IMR-90 (cell line): ENCODE data around the gene COL20A1. TPM values are rescaled to one million over a fixed set of nuclear protein-coding genes. Genes with fewer than 3 reads are reported as not detected.

ENCODE experiments used
- ATAC-seq: fragments of 200-7000 bp; cut with Tn5 transposase; 2 replicates; pipeline ENCODE4 v1.9.1; 2020; ENCODE audit warnings: low read depth, mild to moderate bottlenecking, moderate library complexity
- BruUV-seq: library from RNA; stranded (reverse); fragments of 400-500 nt; replicated peaks from 2 replicates; lab custom pipeline; 2021; lab: Mats Ljungman, UMichigan
- CTCF ChIA-PET: fragments of 300-600 bp; formaldehyde crosslinking; extraction: SDS; loops from one replicate; lab custom pipeline; 2021; ENCODE audit warnings: antibody characterized with exemption; lab: Yijun Ruan, JAX
- POLR2A ChIA-PET: fragments of 300-600 bp; sonication (Branson Sonifier 250); formaldehyde crosslinking; loops from one replicate; lab custom pipeline; 2022; ENCODE audit warnings: antibody characterized with exemption; ENCODE audit not compliant: unreplicated experiment; lab: Charles Lee
- DNase-seq: peaks from one replicate; pipeline ENCODE4 v3.0.0; 2013
- H2AFZ ChIP-seq: replicated peaks from 2 replicates; pipeline ENCODE3; 2013; ENCODE audit warnings: low read length, mild to moderate bottlenecking; ENCODE audit not compliant: poor library complexity
- H2AK5ac ChIP-seq: 2 replicates; pipeline ENCODE4 v1.6.1; 2013; ENCODE audit warnings: low read depth, low read length, inconsistent platforms
- H2AK9ac ChIP-seq: replicated peaks from 2 replicates; pipeline ENCODE3; 2013; ENCODE audit warnings: mild to moderate bottlenecking, low read depth, low read length, moderate library complexity; ENCODE audit not compliant: poor library complexity
- H2BK120ac ChIP-seq: 2 replicates; pipeline ENCODE4 v1.6.1; 2013; ENCODE audit warnings: low read depth, low read length, inconsistent platforms
- H2BK15ac ChIP-seq: 3 replicates; pipeline ENCODE4 v1.6.1; 2013; ENCODE audit warnings: low read depth, low read length, inconsistent platforms
- H2BK20ac ChIP-seq: 2 replicates; pipeline ENCODE4 v1.6.1; 2013; ENCODE audit warnings: low read depth, mild to moderate bottlenecking, inconsistent platforms, low read length, moderate library complexity
- H2BK5ac ChIP-seq: 2 replicates; pipeline ENCODE4 v1.6.1; 2013; ENCODE audit warnings: mild to moderate bottlenecking, low read depth, low read length, inconsistent platforms; ENCODE audit not compliant: poor library complexity, severe bottlenecking
- H3K14ac ChIP-seq: replicated peaks from 2 replicates; pipeline ENCODE4 v1.6.1; 2013; ENCODE audit warnings: low read depth, low read length, inconsistent platforms
- H3K18ac ChIP-seq: 2 replicates; pipeline ENCODE4 v1.6.1; 2013; ENCODE audit warnings: low read depth, low read length, control low read depth
- H3K23ac ChIP-seq: 2 replicates; pipeline ENCODE4 v1.6.1; 2013; ENCODE audit warnings: low read depth, low read length, inconsistent platforms
- H3K27ac ChIP-seq: 2 replicates; pipeline ENCODE4 v1.5.1; 2013; ENCODE audit warnings: mild to moderate bottlenecking, control low read depth, low read length; ENCODE audit not compliant: insufficient read depth
- H3K27me3 ChIP-seq: 2 replicates; pipeline ENCODE4 v1.6.1; 2013; ENCODE audit warnings: low read length; ENCODE audit not compliant: control insufficient read depth, insufficient read depth
- H3K36me3 ChIP-seq: 2 replicates; pipeline ENCODE4 v1.6.1; 2013; ENCODE audit warnings: low read length, mixed read lengths; ENCODE audit not compliant: control insufficient read depth, insufficient read depth
- H3K4ac ChIP-seq: 2 replicates; pipeline ENCODE4 v1.6.1; 2013; ENCODE audit warnings: low read depth, low read length, inconsistent platforms
- H3K4me1 ChIP-seq: 2 replicates; pipeline ENCODE4 v1.6.1; 2013; ENCODE audit warnings: low read length, mixed read lengths; ENCODE audit not compliant: control insufficient read depth, insufficient read depth
- H3K4me2 ChIP-seq: 2 replicates; pipeline ENCODE4 v1.6.1; 2013; ENCODE audit warnings: low read depth, mild to moderate bottlenecking, control low read depth, low read length, moderate library complexity
- H3K4me3 ChIP-seq: 2 replicates; pipeline ENCODE4 v1.5.1; 2013; ENCODE audit warnings: low read depth, mild to moderate bottlenecking, control low read depth, low read length, moderate library complexity; ENCODE audit not compliant: insufficient read depth
- H3K56ac ChIP-seq: 2 replicates; pipeline ENCODE4 v1.6.1; 2013; ENCODE audit warnings: low read length, inconsistent platforms; ENCODE audit not compliant: insufficient read depth; ENCODE audit errors: extremely low read depth
- H3K79me1 ChIP-seq, 2 experiments: 2 replicates each; pipeline ENCODE4 v1.6.1; 2013; ENCODE audit warnings: low read length in 2 of 2, inconsistent platforms in 1 of 2, low read depth in 1 of 2
- H3K9ac ChIP-seq: 2 replicates; pipeline ENCODE4 v1.6.1; 2013; ENCODE audit warnings: low read depth, low read length, control low read depth
- H3K9me1 ChIP-seq: 2 replicates; pipeline ENCODE4 v1.6.1; 2013; ENCODE audit warnings: low read length, inconsistent platforms; ENCODE audit not compliant: insufficient read depth
- H3K9me3 ChIP-seq: 2 replicates; pipeline ENCODE4 v1.6.1; 2013; ENCODE audit warnings: low read length; ENCODE audit not compliant: control insufficient read depth, insufficient read depth
- H4K20me1 ChIP-seq: 2 replicates; pipeline ENCODE4 v1.6.1; 2013; ENCODE audit warnings: low read length, inconsistent platforms; ENCODE audit not compliant: insufficient read depth
- H4K5ac ChIP-seq: 2 replicates; pipeline ENCODE4 v1.6.1; 2013; ENCODE audit warnings: mild to moderate bottlenecking, low read depth, low read length, control low read depth
- H4K8ac ChIP-seq, 2 experiments: 2 replicates each; pipeline ENCODE4 v1.6.1; 2013; ENCODE audit warnings: low read depth in 2 of 2, low read length in 2 of 2, control low read depth in 1 of 2, inconsistent platforms in 1 of 2
- H4K91ac ChIP-seq: 2 replicates; pipeline ENCODE4 v1.6.1; 2013; ENCODE audit warnings: low read depth, low read length, inconsistent platforms; ENCODE audit not compliant: insufficient read depth
- BHLHE40 ChIP-seq: fragments of 150-350 bp; IDR thresholded peaks from 2 replicates; pipeline ENCODE4 v1.6.1; 2016; ENCODE audit warnings: mild to moderate bottlenecking, low read depth, low read length
- CEBPB ChIP-seq: IDR thresholded peaks from 2 replicates; pipeline ENCODE4 v1.6.1; 2012; ENCODE audit warnings: low read depth, low read length, improper control_type of control experiment
- CHD1 ChIP-seq: IDR thresholded peaks from 2 replicates; pipeline ENCODE4 v1.6.1; 2012; ENCODE audit warnings: low read depth, low read length, improper control_type of control experiment
- FOS ChIP-seq: fragments of 150-350 bp; IDR thresholded peaks from 2 replicates; pipeline ENCODE4 v1.6.1; 2016; ENCODE audit warnings: low read depth, low read length
- MAFK ChIP-seq: IDR thresholded peaks from 2 replicates; pipeline ENCODE4 v1.6.1; 2012; ENCODE audit warnings: low read depth, low read length, improper control_type of control experiment
- MAZ ChIP-seq: IDR thresholded peaks from 2 replicates; pipeline ENCODE4 v1.6.1; 2012; ENCODE audit warnings: low read depth, mild to moderate bottlenecking, low read length, improper control_type of control experiment, moderate library complexity, borderline replicate concordance
- MXI1 ChIP-seq: IDR thresholded peaks from 2 replicates; pipeline ENCODE4 v1.6.1; 2012; ENCODE audit warnings: low read depth, mild to moderate bottlenecking, low read length, moderate library complexity, borderline replicate concordance
- NFE2L2 ChIP-seq: fragments of 150-350 bp; IDR thresholded peaks from 2 replicates; pipeline ENCODE4 v1.6.1; 2016; ENCODE audit warnings: low read depth, mild to moderate bottlenecking, low read length
- POLR2A ChIP-seq: IDR thresholded peaks from 2 replicates; pipeline ENCODE4 v1.6.1; 2012; ENCODE audit warnings: mild to moderate bottlenecking, low read depth, low read length
- RAD21 ChIP-seq: IDR thresholded peaks from 2 replicates; pipeline ENCODE4 v1.6.1; 2012; ENCODE audit warnings: low read length, improper control_type of control experiment
- RCOR1 ChIP-seq: IDR thresholded peaks from 2 replicates; pipeline ENCODE4 v1.6.1; 2012; ENCODE audit warnings: mild to moderate bottlenecking, low read length, improper control_type of control experiment; ENCODE audit not compliant: insufficient replicate concordance
- RFX5 ChIP-seq: IDR thresholded peaks from 2 replicates; pipeline ENCODE4 v1.8.0; 2012; ENCODE audit warnings: low read depth, mild to moderate bottlenecking, low read length, moderate library complexity
- SMC3 ChIP-seq: fragments of 150-350 bp; IDR thresholded peaks from 2 replicates; pipeline ENCODE4 v1.6.1; 2016; ENCODE audit warnings: low read depth, mild to moderate bottlenecking, antibody characterized with exemption, low read length, moderate library complexity
- USF2 ChIP-seq: fragments of 150-350 bp; IDR thresholded peaks from 2 replicates; pipeline ENCODE4 v1.6.1; 2017; ENCODE audit warnings: mild to moderate bottlenecking, antibody characterized with exemption, low read length, low read depth
- WGBS, 2 experiments: methylation state at CpG; one replicate each; pipeline versions ENCODE4 v1.1.5 to v1.1.7; 2013; ENCODE audit warnings: missing lambda C conversion rate in 2 of 2; ENCODE audit not compliant: insufficient read length in 1 of 2; ENCODE audit errors: extremely low coverage in 2 of 2; 5-methylcytosine and 5-hydroxymethylcytosine counted together
- dilution Hi-C: fragments of 300-500 bp; cut with HindIII; formaldehyde crosslinking; loops from one replicate; pipeline ENCODE4 v1.14.3; 2018; ENCODE audit warnings: low sequenced_read_pairs; ENCODE audit not compliant: unreplicated experiment
- in situ Hi-C: fragments of 300-500 bp; cut with MboI; formaldehyde crosslinking; loops from 3 replicates; pipeline ENCODE4 v1.14.3; 2019; ENCODE audit warnings: low sequenced_read_pairs, inconsistent platforms, mixed read lengths
- intact Hi-C: fragments of 100-400 bp; cut with micrococcal nuclease; formaldehyde crosslinking; loops from 2 replicates; pipeline ENCODE4 v1.10.0; 2022
- polyA plus RNA-seq, 3 experiments: library from polyadenylated mRNA; depleted of rRNA; stranded (reverse); fragments of >200 nt; gene quantifications; 2 replicates each; pipeline ENCODE4 v1.2.3, GENCODE V29; 2012; ENCODE audit warnings: low replicate concordance in 1 of 3
- total RNA-seq: library from RNA; depleted of rRNA; stranded (reverse); fragments of >200 nt; gene quantifications from 2 replicates; pipeline ENCODE4 v1.2.3, GENCODE V29; 2012
- TF ChIP-seq, protein P1 (sequence below): conservative IDR thresholded peaks from 2 replicates; pipeline ENCODE4 v1.5.1; 2012; ENCODE audit warnings: mild to moderate bottlenecking, low read depth, low read length, improper control_type of control experiment
- TF ChIP-seq, protein P2 (sequence below): fragments of 150-350 bp; IDR thresholded peaks from 2 replicates; pipeline ENCODE4 v1.6.1; 2016; ENCODE audit warnings: low read depth, mild to moderate bottlenecking, low read length, moderate library complexity, borderline replicate concordance

The COL20A1 gene
- total and polyA plus RNA-seq, 2 of the 4 experiments (the other 2 are of a cell fraction) = not detected

GRCh38 chr20:63267691-63268090 is 25.3 kb upstream of the COL20A1 start:
- no peak overlapping the region for H2AFZ ChIP-seq
- H3K18ac ChIP-seq = no peak overlapping the region
- H2BK20ac ChIP-seq = no peak overlapping the region
- H3K23ac ChIP-seq = no peak overlapping the region
- no peak overlapping the region for H3K14ac ChIP-seq
- ChIA-PET CTCF (no interaction called here), POLR2A (no interaction called here)
- BruUV-seq = no TSS peak
- 60% methylated on average over 1 of the region's 9 CpGs; no CpG with 5 or more reads in 1 of the 2 experiments for WGBS, 2 experiments
- H3K4me3 ChIP-seq = no peak overlapping the region
- no peak overlapping the region for H3K4me2 ChIP-seq
- in situ Hi-C loops (no loop called here), dilution Hi-C loops (no loop called here), intact Hi-C loops (no loop called here)
- H3K79me1 ChIP-seq = peaks cover 0 to 7% of the 10 kb centered on the region in 2 experiments; a peak in 3 of 4 replicates
- 0 out of 2 replicates have a peak, but pooled peaks cover 2% of the 10 kb centered on the region for H3K9me1 ChIP-seq
- H3K4me1 ChIP-seq = no peaks in the 10 kb centered on the region; the same call in none of the 2 replicates
- no peak overlapping the region for H2BK120ac ChIP-seq
- H3K27ac ChIP-seq = no peak overlapping the region
- H2BK5ac ChIP-seq = no peak overlapping the region
- H3K9ac ChIP-seq = no peak overlapping the region
- no peaks in the 10 kb centered on the region for H3K36me3 ChIP-seq
- H3K56ac ChIP-seq = no peak overlapping the region
- no peak overlapping the region for H4K91ac ChIP-seq
- H3K4ac ChIP-seq = no peak overlapping the region
- DNase-seq (no peak), ATAC-seq (no peak)
- H4K20me1 ChIP-seq = no peaks in the 10 kb centered on the region
- H2BK15ac ChIP-seq = no peak overlapping the region
- TF ChIP-seq MAZ (no peak), SMC3 (no peak), POLR2A (no peak), MXI1 (no peak), RFX5 (no peak), RAD21 (no peak), USF2 (no peak), MAFK (no peak), CHD1 (no peak), NFE2L2 (no peak), RCOR1 (no peak), CEBPB (no peak), FOS (no peak), BHLHE40 (no peak)
- TF ChIP-seq, protein P1, sequence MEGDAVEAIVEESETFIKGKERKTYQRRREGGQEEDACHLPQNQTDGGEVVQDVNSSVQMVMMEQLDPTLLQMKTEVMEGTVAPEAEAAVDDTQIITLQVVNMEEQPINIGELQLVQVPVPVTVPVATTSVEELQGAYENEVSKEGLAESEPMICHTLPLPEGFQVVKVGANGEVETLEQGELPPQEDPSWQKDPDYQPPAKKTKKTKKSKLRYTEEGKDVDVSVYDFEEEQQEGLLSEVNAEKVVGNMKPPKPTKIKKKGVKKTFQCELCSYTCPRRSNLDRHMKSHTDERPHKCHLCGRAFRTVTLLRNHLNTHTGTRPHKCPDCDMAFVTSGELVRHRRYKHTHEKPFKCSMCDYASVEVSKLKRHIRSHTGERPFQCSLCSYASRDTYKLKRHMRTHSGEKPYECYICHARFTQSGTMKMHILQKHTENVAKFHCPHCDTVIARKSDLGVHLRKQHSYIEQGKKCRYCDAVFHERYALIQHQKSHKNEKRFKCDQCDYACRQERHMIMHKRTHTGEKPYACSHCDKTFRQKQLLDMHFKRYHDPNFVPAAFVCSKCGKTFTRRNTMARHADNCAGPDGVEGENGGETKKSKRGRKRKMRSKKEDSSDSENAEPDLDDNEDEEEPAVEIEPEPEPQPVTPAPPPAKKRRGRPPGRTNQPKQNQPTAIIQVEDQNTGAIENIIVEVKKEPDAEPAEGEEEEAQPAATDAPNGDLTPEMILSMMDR = no peak
- TF ChIP-seq, protein P2, sequence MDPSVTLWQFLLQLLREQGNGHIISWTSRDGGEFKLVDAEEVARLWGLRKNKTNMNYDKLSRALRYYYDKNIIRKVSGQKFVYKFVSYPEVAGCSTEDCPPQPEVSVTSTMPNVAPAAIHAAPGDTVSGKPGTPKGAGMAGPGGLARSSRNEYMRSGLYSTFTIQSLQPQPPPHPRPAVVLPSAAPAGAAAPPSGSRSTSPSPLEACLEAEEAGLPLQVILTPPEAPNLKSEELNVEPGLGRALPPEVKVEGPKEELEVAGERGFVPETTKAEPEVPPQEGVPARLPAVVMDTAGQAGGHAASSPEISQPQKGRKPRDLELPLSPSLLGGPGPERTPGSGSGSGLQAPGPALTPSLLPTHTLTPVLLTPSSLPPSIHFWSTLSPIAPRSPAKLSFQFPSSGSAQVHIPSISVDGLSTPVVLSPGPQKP = no peak
- peaks cover 32% of the 10 kb centered on the region for H3K27me3 ChIP-seq
- H3K9me3 ChIP-seq = no peaks in the 10 kb centered on the region
- no peak overlapping the region for H2AK9ac ChIP-seq
- H4K8ac ChIP-seq = no peak overlapping the region
- H4K5ac ChIP-seq = no peak overlapping the region
- H2AK5ac ChIP-seq = no peak overlapping the region
